ENCODE data around the gene DUOXA1.
"Not testable (repeated sequence)": the region's sequence is repeated elsewhere in the genome, so short reads cannot be mapped to it uniquely, and the experiment has no call there.

Gene DUOXA1

GRCh38 chr15:45143056-45143455 is 13.4 kb upstream of the DUOXA1 start:
- H3K27ac Mint-ChIP-seq, result no peak overlapping the region
- no peaks in the 10 kb centered on the region for H3K36me3 Mint-ChIP-seq (ENCODE audit: low read depth)
- no peaks in the 10 kb centered on the region for H3K4me1 Mint-ChIP-seq (ENCODE audit: low read depth)
- no peak overlapping the region for H3K4me3 Mint-ChIP-seq
- no peaks in the 10 kb centered on the region for H3K9me3 Mint-ChIP-seq
- no peaks in the 10 kb centered on the region for H3K27me3 Mint-ChIP-seq

- peaks cover under 1% of the 10 kb centered on the region for H3K4me1 Mint-ChIP-seq (ENCODE audit: low read depth)
- H3K27ac Mint-ChIP-seq, result no peak overlapping the region
- no peak overlapping the region for H3K4me3 Mint-ChIP-seq
- H3K27me3 Mint-ChIP-seq, result peaks cover 2% of the 10 kb centered on the region
- no peaks in the 10 kb centered on the region for H3K9me3 Mint-ChIP-seq
- H3K36me3 Mint-ChIP-seq (ENCODE audit: low read depth), result no peaks in the 10 kb centered on the region
These were observed 11.7 kb upstream of the DUOXA1 start for GRCh38 chr15:45141386-45141785.

GRCh38 chr15:45140557-45141250 is 11.0 kb upstream of the DUOXA1 start:
- Mint-ChIP-seq H3K4me1 (ENCODE audit: low read depth) (peaks cover 5% of the 10 kb centered on the region), H3K36me3 (ENCODE audit: low read depth) (no peaks in the 10 kb centered on the region), H3K27me3 (peaks cover 6% of the 10 kb centered on the region), H3K9me3 (no peaks in the 10 kb centered on the region), H3K27ac (no peak overlapping the region), H3K4me3 (no peak overlapping the region)

GRCh38 chr15:45139770-45140169 is 10.1 kb upstream of the DUOXA1 start:
- Mint-ChIP-seq H3K4me1 (ENCODE audit: low read depth) (peaks cover 7% of the 10 kb centered on the region), H3K27ac (no peak overlapping the region), H3K9me3 (no peaks in the 10 kb centered on the region), H3K4me3 (no peak overlapping the region), H3K27me3 (peaks cover 9% of the 10 kb centered on the region), H3K36me3 (ENCODE audit: low read depth) (no peaks in the 10 kb centered on the region)

GRCh38 chr15:45138814-45139765 is 9.4 kb upstream of the DUOXA1 start:
- H3K9me3 Mint-ChIP-seq, result no peaks in the 10 kb centered on the region
- H3K4me1 Mint-ChIP-seq (ENCODE audit: low read depth), result peaks cover 10% of the 10 kb centered on the region
- no peak overlapping the region for H3K27ac Mint-ChIP-seq
- H3K4me3 Mint-ChIP-seq, result no peak overlapping the region
- no peaks in the 10 kb centered on the region for H3K36me3 Mint-ChIP-seq (ENCODE audit: low read depth)
- H3K27me3 Mint-ChIP-seq, result peaks cover 16% of the 10 kb centered on the region

GRCh38 chr15:45137703-45138102 is 8.0 kb upstream of the DUOXA1 start:
- H3K4me3 Mint-ChIP-seq, result no peak overlapping the region
- H3K36me3 Mint-ChIP-seq (ENCODE audit: low read depth), result no peaks in the 10 kb centered on the region
- peaks cover 10% of the 10 kb centered on the region for H3K4me1 Mint-ChIP-seq (ENCODE audit: low read depth)
- H3K27ac Mint-ChIP-seq, result no peak overlapping the region
- H3K9me3 Mint-ChIP-seq, result no peaks in the 10 kb centered on the region
- H3K27me3 Mint-ChIP-seq, result peaks cover 28% of the 10 kb centered on the region

- Mint-ChIP-seq H3K4me3 (no peak overlapping the region), H3K4me1 (ENCODE audit: low read depth) (peaks cover 10% of the 10 kb centered on the region), H3K27ac (no peak overlapping the region), H3K9me3 (no peaks in the 10 kb centered on the region), H3K36me3 (ENCODE audit: low read depth) (no peaks in the 10 kb centered on the region), H3K27me3 (peaks cover 37% of the 10 kb centered on the region)
These were observed 6.7 kb upstream of the DUOXA1 start for GRCh38 chr15:45136378-45136764.

- H3K9me3 Mint-ChIP-seq; H3K27ac Mint-ChIP-seq; H3K36me3 Mint-ChIP-seq (ENCODE audit: low read depth); H3K4me3 Mint-ChIP-seq: not testable (repeated sequence)
- Mint-ChIP-seq H3K27me3 (peaks cover 43% of the 10 kb centered on the region), H3K4me1 (ENCODE audit: low read depth) (peaks cover 10% of the 10 kb centered on the region)
These were observed 6.2 kb upstream of the DUOXA1 start for GRCh38 chr15:45135705-45136377.

- H3K27ac Mint-ChIP-seq, result no peak overlapping the region
- no peaks in the 10 kb centered on the region for H3K36me3 Mint-ChIP-seq (ENCODE audit: low read depth)
- H3K4me1 Mint-ChIP-seq (ENCODE audit: low read depth), result peaks cover 10% of the 10 kb centered on the region
- H3K4me3 Mint-ChIP-seq, result peak overlapping the region; percentile 35
- no peaks in the 10 kb centered on the region for H3K9me3 Mint-ChIP-seq
- H3K27me3 Mint-ChIP-seq, result peaks cover 52% of the 10 kb centered on the region
These were observed 5.3 kb upstream of the DUOXA1 start for GRCh38 chr15:45134682-45135604.

- no peak overlapping the region for H3K4me3 Mint-ChIP-seq
- peaks cover 52% of the 10 kb centered on the region for H3K27me3 Mint-ChIP-seq
- no peak overlapping the region for H3K27ac Mint-ChIP-seq
- H3K36me3 Mint-ChIP-seq (ENCODE audit: low read depth), result no peaks in the 10 kb centered on the region
- no peaks in the 10 kb centered on the region for H3K9me3 Mint-ChIP-seq
- H3K4me1 Mint-ChIP-seq (ENCODE audit: low read depth), result peaks cover 10% of the 10 kb centered on the region
These were observed 4.4 kb upstream of the DUOXA1 start for GRCh38 chr15:45134046-45134445.

GRCh38 chr15:45133561-45133920 is 3.9 kb upstream of the DUOXA1 start:
- Mint-ChIP-seq H3K9me3 (no peaks in the 10 kb centered on the region), H3K36me3 (ENCODE audit: low read depth) (no peaks in the 10 kb centered on the region), H3K4me3 (no peak overlapping the region), H3K4me1 (ENCODE audit: low read depth) (peaks cover 10% of the 10 kb centered on the region), H3K27ac (no peak overlapping the region), H3K27me3 (peaks cover 57% of the 10 kb centered on the region)

GRCh38 chr15:45132844-45133560 is 3.3 kb upstream of the DUOXA1 start:
- H3K4me1 Mint-ChIP-seq (ENCODE audit: low read depth), result peaks cover 10% of the 10 kb centered on the region
- H3K27ac Mint-ChIP-seq, result no peak overlapping the region
- H3K4me3 Mint-ChIP-seq, result no peak overlapping the region
- no peaks in the 10 kb centered on the region for H3K36me3 Mint-ChIP-seq (ENCODE audit: low read depth)
- H3K27me3 Mint-ChIP-seq, result peaks cover 62% of the 10 kb centered on the region
- no peaks in the 10 kb centered on the region for H3K9me3 Mint-ChIP-seq

- Mint-ChIP-seq H3K4me1 (ENCODE audit: low read depth) (peaks cover 10% of the 10 kb centered on the region), H3K27ac (no peak overlapping the region), H3K27me3 (peaks cover 68% of the 10 kb centered on the region), H3K36me3 (ENCODE audit: low read depth) (no peaks in the 10 kb centered on the region), H3K9me3 (no peaks in the 10 kb centered on the region), H3K4me3 (no peak overlapping the region)
These were observed 1.8 kb upstream of the DUOXA1 start for GRCh38 chr15:45131510-45131909.

Data from stimulated activated naive CD8-positive, alpha-beta T cell treated with anti-CD3 and anti-CD28 coated beads, Interleukin-15, Interleukin-2, amounts not matched to agents 100 ng/mL and 50 ng/mL, for 24 hours (primary cell).